Bone marrow (tissue), 2 donors: ENCODE results near the gene ESYT1.
A peak's percentile ranks its signal among the peaks of the same experiment; 100 is the strongest.

ENCODE experiments used
- DNase-seq, 2 donors: peaks; one replicate each; lab custom pipeline; 2025; lab: John Stamatoyannopoulos, UW

Gene ESYT1

GRCh38 chr12:56128670-56129205 is 671 bp downstream of the ESYT1 start:
- no peak for DNase-seq

GRCh38 chr12:56129206-56129941 is 1.3 kb downstream of the ESYT1 start:
- DNase-seq, result peak; percentile 35 to 37

- DNase-seq, result no peak
Measured at GRCh38 chr12:56129942-56130495, 2.0 kb downstream of the ESYT1 start.

- no peak for DNase-seq
Measured at GRCh38 chr12:56130876-56131275, 2.8 kb downstream of the ESYT1 start.

DNA sequence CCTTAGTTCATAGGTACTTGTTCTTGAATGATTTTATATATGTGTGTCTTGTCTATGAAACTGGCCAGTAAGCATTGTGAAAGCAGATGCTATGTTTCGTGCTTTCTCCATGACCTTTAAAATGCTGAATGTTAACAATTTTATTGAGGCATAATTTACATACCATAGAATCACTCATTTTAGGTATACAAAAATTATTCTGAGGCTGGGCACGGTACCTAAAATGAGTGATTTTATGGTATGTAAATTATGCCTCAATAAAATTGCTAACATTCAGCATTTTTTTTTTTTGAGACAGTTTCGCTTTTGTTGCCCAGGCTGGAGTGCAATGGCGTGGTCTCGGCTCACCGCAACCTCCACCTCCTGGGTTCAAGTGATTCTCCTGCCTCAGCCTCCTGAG is 6.8 kb downstream of the ESYT1 start:
- DNase-seq, result no peak

- no peak for DNase-seq
Measured at GRCh38 chr12:56137853-56138571, 9.9 kb downstream of the ESYT1 start.

DNA sequence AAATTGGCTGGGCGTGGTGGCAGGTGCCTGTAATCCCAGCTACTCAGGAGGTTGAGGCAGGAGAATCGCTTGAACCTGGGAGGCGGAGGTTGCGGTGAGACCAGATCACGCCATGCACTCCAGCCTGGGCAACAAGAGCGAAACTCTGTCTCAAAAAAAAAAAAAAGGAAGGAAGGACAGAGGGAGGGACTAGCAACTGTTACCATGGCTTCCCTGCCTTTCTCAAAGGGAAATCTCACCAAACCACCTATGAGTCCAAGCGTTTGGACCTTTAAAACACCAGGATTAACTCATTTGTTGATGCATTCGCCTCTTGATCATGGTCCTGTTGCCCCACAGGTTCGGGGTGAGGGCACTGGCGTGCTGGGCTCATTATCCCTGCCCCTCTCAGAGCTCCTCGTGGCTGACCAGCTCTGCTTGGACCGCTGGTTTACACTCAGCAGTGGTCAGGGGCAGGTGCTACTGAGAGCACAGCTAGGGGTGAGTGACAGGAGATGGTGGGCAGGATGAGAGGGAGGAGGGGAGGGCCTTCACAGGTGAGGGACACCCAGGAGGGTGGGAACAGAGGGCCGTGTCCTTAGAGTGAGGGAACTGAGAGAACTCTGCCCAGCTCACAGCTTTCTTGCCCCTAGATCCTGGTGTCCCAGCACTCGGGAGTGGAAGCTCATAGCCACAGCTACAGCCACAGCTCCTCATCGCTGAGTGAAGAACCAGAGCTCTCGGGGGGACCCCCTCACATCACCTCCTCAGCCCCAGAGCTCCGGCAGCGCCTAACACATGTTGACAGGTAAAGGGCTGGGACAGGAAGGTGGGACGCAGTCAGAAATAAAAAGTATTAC is 14.1 kb downstream of the ESYT1 start:
- DNase-seq, result no peak

DNA sequence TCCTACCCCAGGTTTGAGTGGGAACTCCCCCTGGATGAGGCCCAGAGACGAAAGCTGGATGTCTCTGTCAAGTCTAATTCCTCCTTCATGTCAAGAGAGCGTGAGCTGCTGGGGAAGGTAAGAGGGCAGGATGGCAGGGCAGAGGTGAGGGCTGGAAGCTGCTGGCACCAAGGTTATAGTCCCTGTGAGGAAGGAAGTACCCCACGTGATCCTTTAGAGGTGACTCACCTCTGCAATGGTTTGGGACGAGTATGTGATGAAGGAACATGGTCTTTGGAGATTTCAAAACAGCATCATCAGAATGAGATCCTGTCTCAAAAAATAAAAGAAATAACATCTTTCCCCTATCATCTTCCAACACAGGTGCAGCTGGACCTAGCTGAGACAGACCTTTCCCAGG is 15.2 kb downstream of the ESYT1 start:
- DNase-seq, result no peak

DNA sequence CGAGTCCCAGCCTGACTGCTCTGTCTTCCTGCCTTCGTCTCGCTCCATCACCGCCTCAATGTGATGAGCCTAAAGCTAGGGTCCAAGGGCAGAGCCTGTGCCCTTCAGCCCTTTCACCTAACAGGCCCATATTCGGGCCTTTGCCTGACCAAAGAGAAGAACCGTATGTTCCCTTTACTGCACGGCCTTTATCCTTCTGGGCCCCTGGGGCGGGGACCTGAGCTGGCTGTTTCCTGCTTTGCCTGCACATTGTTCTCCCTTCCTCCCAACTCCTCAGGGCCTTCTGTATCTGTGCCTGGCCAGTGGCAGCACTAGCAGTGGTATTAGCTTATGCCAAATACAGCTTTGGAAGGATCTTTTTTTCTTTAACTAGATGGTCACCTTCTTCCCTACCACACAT is 15.8 kb downstream of the ESYT1 start:
- DNase-seq, result no peak

- no peak for DNase-seq
Measured at GRCh38 chr12:56145217-56145616, 17.1 kb downstream of the ESYT1 start.

DNA sequence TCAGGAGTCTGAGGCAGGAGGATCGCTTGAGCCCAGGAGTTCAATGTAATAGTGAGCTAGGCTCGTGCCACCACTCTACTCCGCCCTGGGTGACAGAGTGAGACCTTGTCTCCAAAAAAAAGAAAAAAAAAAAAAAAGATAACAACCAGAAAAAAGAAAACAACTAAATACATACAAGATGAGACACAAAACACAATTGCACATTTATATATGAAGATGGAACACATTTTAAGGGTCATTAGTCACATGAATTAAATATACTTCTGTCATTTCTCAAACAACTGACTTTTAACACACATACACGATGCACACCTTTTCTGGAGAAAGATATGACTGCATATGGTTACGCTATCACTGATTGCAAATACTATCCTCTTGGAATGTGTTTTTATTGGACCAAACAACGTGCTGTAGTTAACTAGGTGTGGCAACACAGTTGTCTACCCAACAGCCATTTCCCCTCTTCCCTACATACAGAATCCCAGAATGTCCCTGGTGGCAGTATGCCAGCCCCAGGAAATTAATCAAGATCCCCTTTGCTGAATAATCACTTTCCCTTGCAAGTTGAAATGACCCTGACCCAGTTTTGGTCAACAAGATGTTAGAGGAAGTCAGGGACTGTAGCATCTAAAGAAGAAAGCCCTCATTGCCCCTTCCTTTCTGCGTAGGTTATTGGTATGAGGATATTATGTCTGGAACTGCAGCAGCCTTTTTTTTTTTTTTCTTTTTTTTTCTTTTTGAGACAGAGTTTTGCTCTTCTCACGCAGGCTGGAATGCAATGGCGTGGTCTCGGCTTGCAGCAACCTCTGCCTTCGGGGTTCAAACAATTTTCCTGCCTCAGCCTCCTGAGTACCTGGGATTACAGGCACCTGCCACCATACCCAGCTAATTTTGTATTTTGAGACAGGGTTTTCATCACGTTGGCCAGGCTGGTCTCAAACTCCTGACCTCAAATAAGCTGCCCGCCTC is 18.7 kb downstream of the ESYT1 start:
- no peak for DNase-seq

DNA sequence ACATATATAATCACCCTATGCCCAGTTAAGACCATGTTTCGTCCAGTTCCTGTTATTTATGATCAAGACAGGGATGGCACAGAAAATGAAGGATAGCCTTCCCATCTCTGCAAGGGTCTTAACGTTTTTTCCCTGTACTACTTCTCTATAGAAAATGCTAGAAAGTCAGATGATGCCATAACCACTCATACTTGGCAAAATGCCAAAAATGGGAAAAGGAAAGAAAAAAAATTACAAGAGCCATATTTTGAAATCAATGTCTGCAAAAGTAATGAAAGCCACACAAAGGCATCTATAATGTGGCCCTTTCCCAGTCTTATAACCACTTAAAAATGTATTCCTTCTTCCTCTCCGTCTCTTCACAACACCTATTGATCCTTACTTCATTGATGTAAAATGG is 22.5 kb downstream of the ESYT1 start:
- peak in 1 of 2 donors; percentile 17 for DNase-seq

- peak in 1 of 2 donors; percentile 49 for DNase-seq
Measured at GRCh38 chr12:56151672-56152131, 23.6 kb downstream of the ESYT1 start.

- peak; percentile 72 to 89 for DNase-seq
Measured at GRCh38 chr12:56152132-56152755, 24.2 kb downstream of the ESYT1 start, which contains the start of gene MYL6B. Gene MYL6B (plus strand): TSS chr12:56152587. CDS start chr12:56153919, 1,332 bp downstream.

DNA sequence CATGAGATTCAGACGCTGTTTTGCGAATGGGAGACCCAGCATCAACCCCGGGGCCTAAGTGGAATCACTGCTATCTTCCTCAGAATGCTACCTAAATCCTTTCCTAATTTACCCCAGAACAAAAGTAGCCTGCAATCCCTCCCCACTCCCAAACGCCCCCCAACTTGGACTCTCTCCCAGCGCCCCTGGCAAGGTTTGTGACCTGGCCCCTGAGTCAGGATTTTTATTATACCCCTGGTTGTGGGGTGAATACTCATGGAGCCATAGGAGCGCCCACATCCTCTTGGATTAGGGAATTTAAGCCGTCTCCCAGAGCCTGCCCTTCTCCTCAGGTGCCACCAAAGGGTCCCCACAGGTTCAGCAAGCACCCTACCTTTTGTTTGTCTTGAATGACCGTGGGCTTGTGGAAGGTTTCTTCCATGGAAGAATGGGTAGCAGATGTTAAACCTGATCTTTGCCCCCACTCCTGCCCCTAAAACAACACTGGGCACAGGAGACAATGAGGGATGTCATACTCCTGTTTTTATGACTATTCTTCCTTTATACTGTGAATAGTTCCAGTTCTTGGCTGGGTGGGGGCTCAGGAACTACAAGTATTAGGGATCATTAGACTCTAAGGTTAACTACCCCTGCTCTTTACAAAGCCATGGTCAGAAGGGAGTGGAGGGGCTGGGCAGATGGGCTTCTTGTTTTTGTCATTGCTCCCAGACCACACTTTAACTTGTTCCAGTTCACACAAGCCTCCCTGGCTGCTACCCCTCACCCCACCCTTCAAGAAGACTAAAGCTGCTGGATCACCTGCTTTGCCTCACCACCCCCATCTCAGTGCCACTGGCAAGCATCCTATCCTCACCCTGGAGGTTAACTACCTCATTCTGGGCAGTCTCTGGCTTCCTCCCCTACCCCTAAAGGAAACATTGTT is 24.9 kb downstream of the ESYT1 start:
- no peak for DNase-seq

DNA sequence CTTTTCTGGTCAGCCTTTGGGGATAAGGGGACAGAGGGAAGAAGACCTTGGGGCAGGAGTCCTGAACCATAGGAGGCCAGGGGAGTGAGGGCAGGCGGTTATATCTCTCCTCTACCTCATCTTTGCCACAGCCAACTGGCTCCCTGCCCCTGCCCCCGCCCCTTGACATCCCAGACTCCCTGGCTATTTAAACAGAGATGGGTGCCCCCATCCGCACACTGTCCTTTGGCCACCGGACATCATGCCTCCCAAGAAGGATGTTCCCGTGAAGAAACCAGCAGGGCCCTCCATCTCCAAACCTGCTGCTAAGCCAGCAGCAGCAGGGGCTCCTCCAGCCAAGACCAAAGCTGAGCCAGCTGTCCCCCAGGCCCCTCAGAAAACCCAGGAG is 25.6 kb downstream of the ESYT1 start:
- DNase-seq, result no peak

GRCh38 chr12:56154246-56154771 is 26.2 kb downstream of the ESYT1 start:
- DNase-seq, result no peak

- no peak for DNase-seq
Measured at GRCh38 chr12:56154818-56155217, 26.8 kb downstream of the ESYT1 start.
